IPS-18a (cell line): ENCODE results near the gene MYO3B.
"Not testable (repeated sequence)": the region's sequence is repeated elsewhere in the genome, so short reads cannot be mapped to it uniquely, and the experiment has no call there.

Source experiments
- H3K27ac ChIP-seq: one replicate; pipeline ENCODE4 v1.5.1; 2013; ENCODE audit warnings: low read length
- H3K27me3 ChIP-seq: one replicate; pipeline ENCODE4 v1.6.1; 2013; ENCODE audit warnings: mild to moderate bottlenecking, low read length; ENCODE audit not compliant: control insufficient read depth, insufficient read depth
- H3K36me3 ChIP-seq: one replicate; pipeline ENCODE4 v1.6.1; 2013; ENCODE audit warnings: low read depth, low read length; ENCODE audit not compliant: control insufficient read depth
- H3K4me1 ChIP-seq: one replicate; pipeline ENCODE4 v1.6.1; 2013; ENCODE audit warnings: low read depth, low read length; ENCODE audit not compliant: control insufficient read depth
- H3K4me3 ChIP-seq: one replicate; pipeline ENCODE4 v1.5.1; 2013; ENCODE audit warnings: low read length
- H3K9ac ChIP-seq: one replicate; pipeline ENCODE4 v1.6.1; 2013; ENCODE audit warnings: mild to moderate bottlenecking, low read length, moderate library complexity
- H3K9me3 ChIP-seq: one replicate; pipeline ENCODE4 v1.6.1; 2013; ENCODE audit warnings: low read depth, low read length; ENCODE audit not compliant: control insufficient read depth

The MYO3B gene

GRCh38 chr2:170652637-170653417 lies 474.9 kb downstream of the MYO3B start:
- H3K4me1 ChIP-seq = peaks cover 17% of the 10 kb centered on the region
- H3K9ac ChIP-seq = no peak overlapping the region
- no peaks in the 10 kb centered on the region for H3K36me3 ChIP-seq
- no peak overlapping the region for H3K4me3 ChIP-seq
- no peak overlapping the region for H3K27ac ChIP-seq
- no peaks in the 10 kb centered on the region for H3K27me3 ChIP-seq
- H3K9me3 ChIP-seq = no peaks in the 10 kb centered on the region

- Histone ChIP-seq H3K9me3 (no peaks in the 10 kb centered on the region), H3K27me3 (no peaks in the 10 kb centered on the region), H3K4me1 (peaks cover 9% of the 10 kb centered on the region), H3K9ac (no peak overlapping the region), H3K27ac (no peak overlapping the region), H3K36me3 (no peaks in the 10 kb centered on the region), H3K4me3 (no peak overlapping the region)
These were observed 478.7 kb downstream of the MYO3B start for GRCh38 chr2:170656669-170657068.

GRCh38 chr2:170660409-170660808 lies 482.5 kb downstream of the MYO3B start:
- H3K9me3 ChIP-seq = no peaks in the 10 kb centered on the region
- H3K4me1 ChIP-seq = no peaks in the 10 kb centered on the region
- no peak overlapping the region for H3K4me3 ChIP-seq
- no peak overlapping the region for H3K9ac ChIP-seq
- H3K36me3 ChIP-seq = no peaks in the 10 kb centered on the region
- H3K27ac ChIP-seq = no peak overlapping the region
- no peaks in the 10 kb centered on the region for H3K27me3 ChIP-seq

- H3K27ac ChIP-seq = no peak overlapping the region
- H3K9ac ChIP-seq = no peak overlapping the region
- no peaks in the 10 kb centered on the region for H3K36me3 ChIP-seq
These were observed 487.8 kb downstream of the MYO3B start for GRCh38 chr2:170665743-170666142.

DNA sequence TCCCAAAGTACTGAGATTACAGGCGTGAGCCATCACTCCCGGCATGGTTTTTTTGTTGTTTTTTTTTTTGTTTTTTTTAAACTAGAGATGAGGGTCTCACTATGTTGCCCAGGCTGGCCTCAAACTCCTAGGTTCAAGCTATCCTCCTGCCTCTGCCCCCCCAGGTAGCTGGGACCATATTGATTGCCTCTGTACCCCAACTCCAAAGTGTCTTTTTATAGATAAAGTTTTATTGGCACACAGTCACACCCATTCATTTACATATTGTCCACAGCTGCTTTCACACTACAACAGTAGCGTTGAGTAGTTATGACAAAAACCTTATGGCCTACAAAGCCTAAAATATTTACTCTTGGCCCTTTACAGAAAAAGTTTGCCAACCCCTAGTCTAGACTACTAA lies 492.0 kb downstream of the MYO3B start:
- no peaks in the 10 kb centered on the region for H3K36me3 ChIP-seq
- no peaks in the 10 kb centered on the region for H3K27me3 ChIP-seq
- no peak overlapping the region for H3K4me3 ChIP-seq
- no peak overlapping the region for H3K27ac ChIP-seq
- no peaks in the 10 kb centered on the region for H3K9me3 ChIP-seq
- no peak overlapping the region for H3K9ac ChIP-seq
- no peaks in the 10 kb centered on the region for H3K4me1 ChIP-seq

More at GRCh38 chr2:170665743-170666142, 487.8 kb downstream of the MYO3B start:
- Histone ChIP-seq H3K9me3 (no peaks in the 10 kb centered on the region), H3K4me3 (no peak overlapping the region), H3K4me1 (no peaks in the 10 kb centered on the region), H3K27me3 (no peaks in the 10 kb centered on the region)

DNA sequence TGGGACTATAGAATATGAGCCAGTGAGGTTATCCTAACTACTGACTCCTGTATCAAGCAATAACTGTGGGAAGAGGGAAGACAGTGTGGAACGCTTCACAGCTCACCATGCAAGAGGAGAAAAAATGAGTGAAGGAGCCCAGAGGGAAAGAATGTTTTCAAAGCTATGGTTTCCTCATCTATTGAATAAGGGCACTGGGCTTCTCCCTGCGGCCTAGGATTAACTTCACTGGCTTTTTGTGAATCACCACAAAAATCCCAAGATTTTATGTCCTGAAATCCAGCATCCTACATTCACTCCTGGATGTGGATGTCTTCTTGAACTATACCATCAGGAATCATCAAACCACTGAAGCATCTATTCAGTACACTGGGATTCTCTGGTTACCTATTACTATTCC lies 492.7 kb downstream of the MYO3B start:
- no peaks in the 10 kb centered on the region for H3K36me3 ChIP-seq
- H3K9me3 ChIP-seq = no peaks in the 10 kb centered on the region
- no peak overlapping the region for H3K4me3 ChIP-seq
- H3K27me3 ChIP-seq = no peaks in the 10 kb centered on the region
- no peak overlapping the region for H3K9ac ChIP-seq
- H3K4me1 ChIP-seq = no peaks in the 10 kb centered on the region
- no peak overlapping the region for H3K27ac ChIP-seq

- Histone ChIP-seq H3K4me3 (no peak overlapping the region), H3K27me3 (no peaks in the 10 kb centered on the region), H3K9me3 (no peaks in the 10 kb centered on the region)
These were observed 493.1 kb downstream of the MYO3B start for GRCh38 chr2:170671079-170671478.

DNA sequence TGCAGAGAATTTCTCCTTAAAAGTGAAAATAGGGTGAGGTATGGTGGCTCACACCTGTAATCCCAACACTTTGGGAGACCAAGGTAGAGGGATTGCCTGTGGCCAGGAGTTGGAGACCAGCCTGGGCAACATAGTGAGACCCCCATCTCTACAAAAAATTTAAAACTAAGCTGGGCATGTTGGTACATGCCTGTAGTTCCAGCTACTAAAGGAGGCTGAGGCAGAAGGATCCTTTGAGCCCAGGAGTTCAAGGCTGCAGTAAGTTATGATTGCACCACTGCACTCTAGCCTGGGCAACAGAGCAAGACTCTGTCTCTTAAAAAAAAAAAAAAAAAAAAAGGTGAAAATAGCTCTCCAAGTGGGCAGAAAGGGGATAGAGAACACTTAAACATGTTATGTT lies 496.3 kb downstream of the MYO3B start:
- H3K27ac ChIP-seq, H3K4me3 ChIP-seq: not testable (repeated sequence)

More at GRCh38 chr2:170671079-170671478, 493.1 kb downstream of the MYO3B start:
- Histone ChIP-seq H3K36me3 (no peaks in the 10 kb centered on the region), H3K27ac (no peak overlapping the region), H3K9ac (no peak overlapping the region), H3K4me1 (no peaks in the 10 kb centered on the region)

DNA sequence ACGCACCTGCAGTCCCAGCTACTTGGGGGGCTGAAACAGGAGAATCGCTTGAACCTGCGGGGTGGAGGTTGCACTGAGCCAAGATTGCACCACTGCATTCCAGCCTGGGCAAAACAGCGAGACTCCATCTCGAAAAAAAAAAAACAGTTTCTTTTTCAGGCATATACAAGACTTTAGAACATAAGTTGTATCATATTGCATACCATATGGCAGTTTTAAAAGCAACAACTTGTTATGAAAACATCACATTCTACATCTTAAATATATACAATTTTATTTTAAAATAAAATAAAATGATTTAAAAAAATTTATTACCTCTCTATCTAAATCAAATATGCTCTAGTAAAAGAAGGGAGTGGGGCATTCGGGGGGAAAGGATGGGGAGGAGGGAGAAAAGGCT lies 497.8 kb downstream of the MYO3B start:
- H3K4me1 ChIP-seq = peaks cover 22% of the 10 kb centered on the region
- no peak overlapping the region for H3K27ac ChIP-seq
- no peaks in the 10 kb centered on the region for H3K9me3 ChIP-seq
- H3K9ac ChIP-seq = no peak overlapping the region
- no peaks in the 10 kb centered on the region for H3K36me3 ChIP-seq
- H3K4me3 ChIP-seq = no peak overlapping the region
- H3K27me3 ChIP-seq = no peaks in the 10 kb centered on the region

More for the DNA sequence above, 496.3 kb downstream of the MYO3B start:
- not testable (repeated sequence) for H3K36me3 ChIP-seq, H3K4me1 ChIP-seq, H3K27me3 ChIP-seq, H3K9me3 ChIP-seq, H3K9ac ChIP-seq

- Histone ChIP-seq H3K9ac (peak overlapping the region; percentile 39), H3K27ac (peak overlapping the region; percentile 78), H3K4me3 (peak overlapping the region; percentile 37)
These were observed 501.7 kb downstream of the MYO3B start for GRCh38 chr2:170679607-170680079.

GRCh38 chr2:170680172-170680941 lies 502.4 kb downstream of the MYO3B start:
- Histone ChIP-seq H3K9me3 (no peaks in the 10 kb centered on the region), H3K27ac (peak overlapping the region; percentile 78), H3K9ac (peak overlapping the region; percentile 48), H3K36me3 (no peaks in the 10 kb centered on the region), H3K27me3 (no peaks in the 10 kb centered on the region), H3K4me3 (peak overlapping the region; percentile 37), H3K4me1 (peaks cover 38% of the 10 kb centered on the region)

More at GRCh38 chr2:170679607-170680079, 501.7 kb downstream of the MYO3B start:
- no peaks in the 10 kb centered on the region for H3K9me3 ChIP-seq
- H3K4me1 ChIP-seq = peaks cover 33% of the 10 kb centered on the region
- no peaks in the 10 kb centered on the region for H3K27me3 ChIP-seq
- H3K36me3 ChIP-seq = no peaks in the 10 kb centered on the region
